Measurements from ENCODE around the gene TCTN1.
"Not testable (repeated sequence)": the region's sequence is repeated elsewhere in the genome, so short reads cannot be mapped to it uniquely, and the experiment has no call there.

Gene TCTN1

DNA sequence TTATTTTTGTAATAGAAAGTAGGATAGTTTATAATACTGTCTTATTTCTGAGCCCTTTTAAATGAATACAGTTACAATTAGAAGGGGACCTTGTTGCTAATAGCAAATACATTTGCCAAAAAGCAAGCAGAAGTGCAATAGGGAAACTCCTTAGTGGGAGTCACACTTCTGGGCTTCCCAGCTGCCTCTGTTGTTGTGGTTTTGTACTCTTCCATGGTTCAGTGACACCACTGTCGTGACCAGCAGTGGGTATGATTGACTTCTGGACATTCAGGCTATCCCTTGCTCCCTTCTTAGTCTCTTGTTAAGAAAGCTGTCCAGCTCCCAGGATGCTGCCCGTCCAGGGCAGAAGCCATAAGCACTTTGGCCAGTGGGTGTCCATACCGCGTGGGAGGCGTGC lies 22.6 kb downstream of the TCTN1 start:
- DNase-seq, result no peak

DNA sequence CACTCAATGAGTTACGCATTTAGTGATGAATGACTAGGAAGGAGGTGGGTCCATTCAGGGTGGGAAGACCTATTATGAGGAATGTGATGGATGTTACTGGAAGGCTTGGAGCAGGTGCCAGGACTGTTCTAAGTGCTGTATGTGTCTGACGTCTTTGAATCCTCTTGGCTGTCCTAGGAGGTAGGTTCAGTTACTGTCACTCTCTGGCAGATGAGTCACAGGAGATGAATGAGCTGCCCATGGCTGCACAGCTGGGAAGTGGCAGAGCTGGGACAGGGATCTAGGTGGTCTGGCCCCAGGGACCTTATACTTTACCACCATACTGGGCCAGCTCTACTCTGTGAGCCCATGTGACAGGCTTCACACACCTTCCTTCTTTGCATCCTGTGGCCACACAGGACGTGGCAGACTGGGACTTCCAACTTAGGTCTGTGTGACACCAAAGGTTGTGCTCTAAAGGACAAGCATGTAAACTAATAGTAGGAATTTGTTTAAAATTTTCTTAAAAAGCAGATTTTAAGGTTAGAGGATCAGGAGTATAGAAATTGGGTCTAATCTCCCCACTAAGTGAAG lies 24.0 kb downstream of the TCTN1 start:
- DNase-seq, result no peak

DNA sequence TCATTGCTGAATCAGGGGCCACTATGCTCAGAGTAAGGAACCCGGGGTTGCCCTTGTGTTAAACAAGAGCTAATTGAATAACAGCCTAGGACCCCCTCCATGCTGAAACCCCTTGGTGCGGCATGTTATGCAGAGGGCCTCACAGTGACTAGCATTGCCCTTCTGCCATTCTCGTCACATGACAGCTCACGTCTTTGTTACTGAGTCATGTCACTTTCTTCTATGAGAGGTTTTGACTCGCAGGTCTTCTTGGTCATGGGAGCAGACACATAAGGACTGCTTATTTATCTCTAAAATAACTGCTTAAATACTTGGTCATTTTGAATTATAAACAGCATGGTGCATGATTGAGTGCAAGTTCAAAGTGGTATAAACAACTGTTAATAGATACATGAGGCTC lies 24.9 kb downstream of the TCTN1 start:
- no peak for DNase-seq

DNA sequence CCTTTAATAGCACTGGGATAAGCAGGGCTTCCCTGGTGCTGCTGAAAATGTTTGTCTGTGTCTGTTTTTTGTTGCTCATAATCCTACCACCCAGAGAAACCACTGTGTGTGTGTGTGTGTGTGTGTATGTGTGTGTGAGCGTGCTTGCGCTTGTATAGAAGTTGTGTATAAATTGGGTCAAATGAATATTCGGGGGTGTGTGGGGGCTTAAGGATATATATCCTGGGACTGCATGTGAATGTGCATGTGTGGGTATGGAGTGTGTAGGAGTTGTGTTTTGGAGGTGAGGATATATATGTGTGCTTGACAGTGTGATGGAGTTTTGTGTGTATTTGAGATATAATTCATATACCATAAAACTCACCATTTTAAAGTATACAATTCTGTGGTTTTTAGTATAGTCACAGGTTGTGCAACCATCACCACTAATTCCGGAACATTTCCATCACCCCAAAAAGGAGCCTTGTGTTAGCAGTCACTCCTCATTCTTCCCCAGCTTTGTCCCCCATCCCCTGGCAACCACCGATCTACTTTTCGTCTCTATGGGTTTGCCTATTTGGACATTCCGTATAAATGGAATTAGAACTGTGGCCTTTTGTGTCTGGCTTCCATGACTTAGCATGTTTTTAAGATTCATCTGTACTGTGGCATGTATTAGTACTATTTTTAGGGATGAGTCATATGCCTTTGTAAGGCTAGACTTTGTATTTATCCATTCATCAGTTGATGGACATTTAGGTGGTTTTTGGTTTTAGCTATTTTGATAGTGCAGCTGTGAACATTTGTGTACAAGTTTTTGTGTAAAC lies 25.6 kb downstream of the TCTN1 start:
- DNase-seq, result no peak

DNA sequence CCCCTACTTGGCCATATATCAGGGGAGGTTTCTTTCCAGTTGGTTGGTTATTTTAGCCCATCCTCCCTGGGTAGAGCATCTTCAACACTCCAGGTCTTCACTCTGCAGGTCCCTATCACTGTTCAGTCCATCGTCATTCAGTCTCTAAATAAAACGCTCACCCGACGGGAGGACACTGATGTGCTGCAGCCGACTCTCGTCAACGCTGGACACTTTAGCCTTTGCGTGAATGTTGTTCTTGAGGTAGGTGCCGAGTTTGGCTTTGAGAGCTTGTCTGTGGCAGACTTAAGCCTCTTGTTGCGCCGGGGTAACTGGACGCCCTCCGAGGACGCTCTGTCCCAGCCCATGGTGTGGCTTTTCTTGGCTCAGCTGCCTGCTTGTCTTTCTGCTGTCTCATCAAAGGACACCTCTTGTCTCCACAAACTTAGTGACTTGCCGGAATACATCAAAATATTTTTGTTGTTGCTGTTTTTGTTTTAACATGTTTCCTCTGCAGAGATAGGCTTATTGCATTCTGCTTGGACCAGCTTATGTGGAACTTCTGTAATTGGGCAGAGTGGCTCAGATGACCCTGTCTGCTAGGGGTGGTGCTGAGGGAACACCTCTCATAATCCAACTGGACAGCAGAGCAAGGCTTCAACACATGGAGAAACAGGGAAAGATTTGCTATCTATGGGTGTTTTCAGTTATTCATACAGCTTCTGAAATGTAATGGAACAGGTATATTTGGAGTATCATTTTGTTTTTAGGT lies 26.5 kb downstream of the TCTN1 start:
- DNase-seq, result no peak

DNA sequence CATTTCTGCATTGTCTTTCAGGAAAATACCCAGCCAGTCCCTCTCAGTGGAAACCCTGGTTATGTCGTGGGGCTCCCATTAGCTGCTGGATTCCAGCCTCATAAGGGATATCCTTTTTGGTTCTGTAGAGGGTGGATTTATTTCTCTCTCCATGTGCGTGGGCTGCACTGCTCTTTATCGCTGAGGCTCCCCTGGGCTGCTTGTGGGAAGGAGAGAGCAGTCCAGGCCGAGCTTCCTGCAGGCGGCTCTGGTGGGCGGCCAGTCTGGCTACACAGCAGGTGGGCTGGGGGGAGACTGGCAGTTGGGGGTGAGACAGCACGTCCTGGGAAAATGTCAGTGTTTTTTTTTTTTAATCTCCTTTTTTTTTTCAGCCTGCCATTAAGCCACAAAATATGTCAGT lies 27.6 kb downstream of the TCTN1 start:
- no peak for DNase-seq

DNA sequence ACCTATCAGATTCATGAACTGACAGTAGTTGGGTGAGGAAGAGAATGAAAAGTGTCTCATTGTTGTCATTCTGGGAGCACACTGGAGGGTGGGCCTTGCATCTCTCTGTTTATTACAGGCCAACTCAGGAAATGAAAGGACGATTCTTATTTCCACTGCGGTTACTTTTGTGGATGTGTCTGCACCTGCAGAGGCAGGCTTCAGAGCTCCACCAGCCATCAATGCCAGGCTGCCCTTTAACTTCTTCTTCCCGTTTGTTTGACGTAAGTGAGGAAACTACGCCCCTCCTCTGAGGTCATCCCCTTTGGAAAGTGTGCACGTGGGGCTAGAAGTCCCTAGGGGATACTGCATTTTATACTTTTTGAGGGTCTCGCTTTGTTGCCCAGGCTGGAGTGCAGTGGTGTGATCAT lies 33.7 kb downstream of the TCTN1 start:
- DNase-seq, result no peak

DNA sequence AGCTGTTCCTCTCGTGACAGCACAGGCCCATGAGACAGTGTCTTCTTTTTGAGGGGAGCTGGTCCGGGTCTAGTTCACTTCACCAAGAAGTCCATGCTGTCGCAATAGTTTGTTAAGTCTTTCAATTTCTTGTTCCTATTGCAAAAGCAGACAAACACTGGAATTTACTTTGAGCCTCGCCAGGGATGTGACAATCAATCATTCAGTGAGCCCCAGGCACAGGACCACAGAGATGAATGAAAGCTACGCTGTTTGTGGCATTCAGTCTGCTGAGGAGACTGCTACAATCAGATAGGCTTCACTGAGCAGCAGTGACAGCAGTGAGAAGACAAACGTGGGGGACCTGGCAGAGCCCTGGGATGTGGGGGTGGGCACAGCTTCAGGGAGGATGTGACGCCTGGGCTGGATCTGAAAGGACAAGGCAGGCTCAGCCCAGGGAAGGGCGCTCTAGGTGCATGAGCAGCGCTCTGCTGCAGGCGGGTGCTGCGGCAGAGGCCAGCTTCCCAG lies 35.5 kb downstream of the TCTN1 start:
- no peak for DNase-seq

DNA sequence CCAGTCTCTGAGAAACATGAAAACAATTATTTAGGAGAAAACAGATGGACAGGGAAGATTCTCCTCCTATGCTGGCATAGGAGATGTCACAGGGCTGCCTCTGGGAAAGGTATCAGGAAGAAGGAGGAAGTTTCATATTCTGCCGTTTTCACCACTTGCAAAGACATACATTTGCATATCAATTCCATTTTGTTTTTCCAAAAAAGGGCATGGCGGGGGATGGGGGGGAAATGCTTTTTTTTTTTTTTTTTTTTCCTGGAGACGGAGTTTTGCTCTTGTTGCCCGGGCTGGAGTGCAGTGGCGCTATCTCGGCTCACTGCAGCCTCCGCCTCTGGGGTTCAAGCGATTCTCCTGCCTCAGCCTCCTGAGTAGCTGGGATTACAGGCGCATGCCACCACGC lies 40.3 kb downstream of the TCTN1 start:
- DNase-seq, result not testable (repeated sequence)

DNA sequence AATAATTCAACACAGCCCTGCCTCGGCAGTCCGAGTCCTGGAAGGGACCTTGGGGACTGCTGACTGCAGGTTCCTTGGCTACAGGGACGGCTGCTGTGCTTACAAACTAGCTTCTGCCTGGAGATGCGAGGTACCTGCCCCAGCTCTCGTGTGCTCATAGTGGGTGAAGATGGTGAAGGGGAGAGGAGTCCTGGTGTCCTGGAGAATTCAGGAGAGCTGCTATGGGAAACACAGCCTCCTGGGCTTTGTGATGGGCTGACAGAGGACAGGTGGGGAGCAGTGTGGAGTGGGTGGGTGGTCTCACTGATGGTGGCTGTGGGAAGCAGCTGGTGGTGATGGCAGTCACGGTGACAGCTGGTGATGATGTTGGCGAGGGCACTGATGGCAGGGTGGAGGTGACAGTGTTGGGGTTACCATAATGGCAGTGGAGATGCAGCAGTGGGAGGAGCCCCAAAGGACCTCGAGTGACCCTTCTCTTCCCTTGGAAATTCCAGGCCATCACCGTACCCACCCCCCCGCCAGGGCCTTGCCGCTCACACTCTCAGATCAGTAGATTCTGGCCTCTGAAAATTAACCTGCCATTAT lies 42.2 kb downstream of the TCTN1 start:
- DNase-seq, result no peak

DNA sequence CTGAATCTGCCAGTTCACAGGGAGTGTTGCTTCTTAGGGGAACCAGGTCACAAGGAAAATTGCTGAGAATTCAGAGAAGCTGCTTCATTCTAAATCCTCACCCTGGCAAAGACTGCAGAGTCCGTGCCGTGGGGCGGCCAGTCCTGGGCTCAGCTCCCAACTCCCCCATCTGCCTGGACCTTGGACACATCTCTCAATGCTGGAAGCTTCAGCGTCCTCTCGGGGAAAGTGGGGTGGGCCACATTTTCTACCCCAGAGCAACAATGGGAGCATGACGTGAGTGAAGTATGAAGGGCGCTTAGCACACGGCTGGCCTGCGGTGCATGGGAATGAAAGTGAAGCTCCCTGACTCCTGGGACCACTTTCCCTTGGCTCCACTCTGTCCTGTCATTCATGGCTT lies 43.8 kb downstream of the TCTN1 start:
- no peak for DNase-seq

DNA sequence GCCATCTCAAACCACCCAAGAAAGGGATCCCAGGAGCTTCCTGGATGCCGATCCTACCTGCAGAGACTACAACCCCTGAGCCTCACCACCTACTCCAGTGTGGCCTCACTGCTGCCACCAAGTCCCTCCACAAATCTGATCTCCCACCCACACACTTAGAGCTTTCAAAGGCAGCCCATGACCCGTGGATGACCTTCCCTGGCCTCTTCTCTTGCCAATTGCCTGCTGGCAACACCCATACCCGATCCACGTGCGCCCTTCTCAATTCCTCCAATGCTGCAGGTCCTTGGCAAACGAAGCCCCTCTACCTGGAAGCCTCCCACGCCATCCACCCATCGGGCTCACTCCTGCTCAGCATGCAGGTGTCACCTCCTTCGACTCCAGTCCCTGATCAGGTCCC lies 44.3 kb downstream of the TCTN1 start:
- DNase-seq, result no peak

DNA sequence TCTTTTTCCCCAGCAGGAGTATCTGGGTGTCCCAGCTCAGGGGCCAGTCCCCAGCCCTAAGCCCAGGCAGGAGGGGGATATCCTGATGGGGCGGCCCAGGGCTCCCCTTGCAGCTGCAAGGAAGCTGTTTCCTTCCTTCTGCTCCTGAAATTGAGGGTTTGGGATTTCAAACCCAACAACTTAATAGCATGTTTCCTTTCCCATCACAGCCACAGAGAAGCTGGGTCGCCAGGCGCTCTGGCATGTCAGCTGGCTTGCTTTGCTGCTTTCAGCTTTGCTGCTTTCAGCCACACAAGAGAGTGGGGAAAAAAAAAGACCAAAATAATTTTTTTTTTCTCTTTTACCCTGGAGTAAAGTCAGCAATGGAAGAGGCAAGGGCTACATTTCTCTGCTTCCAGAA lies 44.9 kb downstream of the TCTN1 start:
- no peak for DNase-seq

DNA sequence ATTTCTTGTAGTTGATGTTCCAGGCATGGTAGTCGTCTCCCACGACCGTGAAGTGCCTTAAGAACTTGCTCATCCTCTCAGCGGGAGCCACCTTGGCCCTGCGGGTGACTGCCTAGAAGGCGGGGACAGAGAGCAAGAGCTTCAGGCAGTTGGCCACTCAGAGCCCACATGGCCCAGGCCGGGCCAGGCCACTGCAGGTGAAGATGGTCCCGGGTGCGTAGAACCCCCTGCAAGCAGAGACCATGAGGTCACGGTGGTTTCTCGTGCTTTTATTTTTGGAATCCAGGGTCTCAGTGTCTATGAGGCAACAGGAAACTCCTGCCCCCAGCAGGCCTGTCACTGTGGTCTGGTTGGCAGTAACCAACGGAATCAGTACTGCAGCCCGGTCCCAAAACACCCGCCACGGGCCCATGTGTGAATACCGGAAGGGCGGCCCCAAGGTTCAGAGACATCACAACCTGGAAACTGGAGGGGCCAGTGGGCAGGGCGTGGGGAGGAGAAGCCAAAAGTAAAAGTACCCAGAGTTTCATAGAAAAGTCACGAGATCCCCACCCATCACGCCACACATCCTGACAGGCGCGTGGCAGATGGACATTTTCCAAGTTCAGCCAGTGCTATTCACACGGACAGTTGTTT lies 47.5 kb downstream of the TCTN1 start:
- DNase-seq, result no peak

DNA sequence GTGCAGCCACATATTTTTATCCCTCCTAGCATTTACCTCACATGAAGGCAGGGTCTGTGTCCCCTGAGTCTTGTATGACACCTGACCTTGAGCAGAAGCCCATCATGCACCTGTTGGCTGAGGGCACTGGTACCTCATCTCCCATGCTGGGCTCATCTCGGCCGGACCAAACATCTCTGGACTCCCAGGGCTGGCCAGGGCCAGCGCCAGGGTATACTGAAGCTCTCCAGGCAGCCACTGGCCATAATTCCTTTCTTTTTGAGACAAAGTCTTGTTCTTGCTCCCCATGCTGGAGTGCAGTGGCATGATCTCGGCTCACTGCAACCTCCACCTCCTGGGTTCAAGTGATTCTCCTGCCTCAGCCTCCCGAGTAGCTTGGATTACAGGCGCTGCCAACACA lies 53.0 kb downstream of the TCTN1 start:
- DNase-seq, result no peak

DNA sequence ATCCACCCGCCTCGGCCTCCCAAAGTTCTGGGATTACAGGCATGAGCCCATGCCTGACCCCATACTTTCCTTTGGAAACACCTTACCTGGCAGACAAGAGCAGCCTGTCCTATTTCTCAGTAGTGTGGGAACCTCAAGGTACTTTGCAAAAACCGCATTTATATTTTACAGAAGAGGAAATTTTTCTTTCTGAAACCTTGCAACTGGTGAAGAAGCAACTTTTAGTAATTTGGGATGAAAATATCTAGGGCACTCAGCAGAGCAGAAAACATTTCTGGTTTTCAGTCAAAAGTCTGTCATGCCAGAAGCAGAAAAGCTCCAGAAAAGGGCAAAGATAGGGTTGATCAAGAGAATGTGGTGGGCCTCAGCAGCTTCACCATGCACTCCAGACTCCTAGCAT lies 53.7 kb downstream of the TCTN1 start:
- no peak for DNase-seq

DNA sequence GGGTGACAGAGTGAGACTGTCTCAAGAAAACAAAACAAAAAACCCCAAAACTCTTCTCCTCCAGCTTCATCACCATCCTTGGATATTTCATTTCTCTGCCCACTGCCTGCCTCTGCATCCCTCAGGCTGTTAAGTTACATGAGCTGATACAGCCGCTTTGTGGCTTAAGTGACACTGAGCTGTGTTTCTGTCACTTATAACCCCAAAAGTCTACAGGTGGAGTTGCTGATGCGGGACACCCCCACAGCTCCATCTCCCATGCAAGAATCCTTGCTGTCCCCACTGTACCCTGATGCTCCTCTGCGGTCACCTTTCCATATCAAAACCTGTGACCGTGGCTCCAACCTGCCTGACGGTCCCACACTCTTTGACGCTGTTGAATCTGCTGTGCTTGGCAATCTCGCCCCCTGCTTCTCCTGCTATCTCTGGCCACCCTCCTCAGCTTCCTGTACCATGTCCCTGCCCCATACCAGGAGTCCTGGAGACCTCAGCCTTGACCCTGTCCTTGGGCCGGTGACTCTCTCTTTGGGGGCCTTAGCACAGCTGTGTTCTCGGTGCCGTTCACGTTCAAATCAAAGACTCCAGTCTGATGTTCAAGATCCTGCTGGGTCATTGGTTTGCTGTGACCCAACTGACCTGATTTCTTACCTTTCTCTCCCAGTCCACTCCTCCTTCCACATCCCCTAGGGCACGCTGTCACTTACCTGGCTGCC lies 54.7 kb downstream of the TCTN1 start:
- no peak for DNase-seq

DNA sequence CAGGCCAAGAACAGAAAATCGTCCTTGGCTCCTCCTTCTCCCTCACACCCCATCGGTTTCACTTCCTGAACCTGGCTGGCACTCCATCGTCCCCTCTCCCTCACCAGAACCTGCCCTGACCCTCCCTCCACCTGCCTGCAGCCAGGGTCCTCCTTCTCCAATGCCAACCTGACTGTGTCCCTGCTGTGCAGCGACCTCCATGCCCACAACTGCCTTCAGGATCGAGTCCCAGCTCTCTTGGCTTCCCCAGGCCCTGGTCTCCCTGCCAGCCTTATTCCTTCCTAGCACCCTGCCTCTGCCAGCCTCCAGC lies 55.2 kb downstream of the TCTN1 start:
- no peak for DNase-seq

DNA sequence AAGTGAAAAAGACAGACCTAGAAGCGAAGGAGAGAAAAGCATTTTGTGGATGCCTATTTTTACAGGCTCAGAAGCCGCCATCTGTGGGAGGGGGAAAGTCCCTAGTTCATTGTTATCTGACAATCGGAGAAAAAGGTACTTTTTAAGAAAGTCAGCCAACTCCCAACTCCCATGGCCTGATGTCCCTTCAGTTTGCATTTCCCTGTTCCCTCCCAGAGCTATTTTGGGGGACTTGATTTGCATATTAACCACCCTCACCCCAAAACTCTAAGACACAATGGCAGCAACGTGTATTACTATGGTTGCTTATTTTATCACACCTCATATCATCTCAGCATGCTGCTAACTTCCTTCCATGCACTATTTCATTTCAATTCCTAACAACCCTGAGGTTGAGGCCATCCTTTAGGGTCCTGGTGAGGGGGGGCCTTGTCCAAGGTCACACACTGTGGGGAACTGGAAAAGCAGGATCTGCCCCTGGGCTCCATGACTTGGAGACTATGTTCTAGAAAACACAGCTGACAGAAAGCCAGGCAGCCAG lies 56.3 kb downstream of the TCTN1 start:
- DNase-seq, result no peak

DNA sequence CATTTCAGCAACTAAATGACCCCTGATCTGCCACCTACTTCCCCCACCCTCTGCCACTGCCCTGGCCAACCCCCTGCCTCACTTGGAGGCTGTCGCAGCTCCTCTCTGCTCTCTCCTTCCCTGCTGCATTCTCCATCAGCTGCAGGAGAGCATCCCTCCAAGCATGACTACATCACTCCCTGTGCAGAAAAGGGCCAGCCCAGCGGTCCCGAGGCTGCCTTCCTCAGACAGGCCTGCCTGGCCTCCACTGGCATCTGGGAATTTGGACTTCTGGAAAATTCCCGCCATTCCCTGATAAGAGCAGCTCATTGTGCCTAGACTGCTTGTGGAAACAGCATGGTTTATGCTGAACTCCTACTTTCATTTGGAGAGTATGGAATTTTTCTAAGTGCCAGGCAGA lies 62.2 kb downstream of the TCTN1 start:
- no peak for DNase-seq

DNA sequence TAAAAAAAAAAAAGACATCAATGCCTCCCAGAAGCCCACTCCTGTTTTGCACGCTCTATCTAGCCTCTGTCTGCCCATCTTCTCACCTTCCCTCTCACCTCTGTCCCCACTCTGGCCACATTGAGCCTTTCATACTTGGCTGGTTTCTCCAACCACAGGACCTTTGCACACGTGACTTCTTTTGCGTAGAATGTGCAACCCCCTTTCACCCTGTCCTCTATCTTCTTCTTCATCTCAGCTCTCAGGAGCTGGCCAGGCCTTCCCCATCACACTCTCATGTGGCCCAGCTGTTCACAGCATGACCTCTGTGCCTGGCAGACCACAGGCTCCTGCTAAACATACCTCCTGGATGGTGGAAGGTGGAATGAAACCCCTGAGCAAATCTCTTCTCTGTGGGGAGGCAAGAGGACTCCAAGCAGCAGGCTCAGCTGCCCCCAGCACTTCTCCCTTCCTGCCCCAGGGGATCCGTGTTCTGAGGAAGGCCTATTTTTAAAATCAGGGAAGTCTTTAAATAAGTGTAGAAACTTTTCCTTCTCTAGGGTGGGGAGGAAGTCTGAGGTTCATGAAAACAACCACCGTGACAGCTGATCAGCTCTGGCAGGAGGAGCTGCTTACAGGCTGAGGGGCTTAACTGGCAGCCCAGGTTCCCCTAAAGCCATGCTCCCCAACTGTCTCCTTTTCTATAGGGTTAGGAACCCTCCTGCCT lies 63.4 kb downstream of the TCTN1 start:
- no peak for DNase-seq
